NCI-H2081 treated with DMSO at 0.1 percent for 48 hours (cell line): ENCODE results near the gene MAML1.
"Not testable (repeated sequence)": the region's sequence is repeated elsewhere in the genome, so short reads cannot be mapped to it uniquely, and the experiment has no call there.

Experiments
- DNase-seq: peaks from one replicate; lab custom pipeline; 2025; lab: John Stamatoyannopoulos, UW

Gene MAML1

GRCh38 chr5:179769271-179769670, 36.6 kb downstream of the MAML1 start:
- DNase-seq, result no peak

DNA sequence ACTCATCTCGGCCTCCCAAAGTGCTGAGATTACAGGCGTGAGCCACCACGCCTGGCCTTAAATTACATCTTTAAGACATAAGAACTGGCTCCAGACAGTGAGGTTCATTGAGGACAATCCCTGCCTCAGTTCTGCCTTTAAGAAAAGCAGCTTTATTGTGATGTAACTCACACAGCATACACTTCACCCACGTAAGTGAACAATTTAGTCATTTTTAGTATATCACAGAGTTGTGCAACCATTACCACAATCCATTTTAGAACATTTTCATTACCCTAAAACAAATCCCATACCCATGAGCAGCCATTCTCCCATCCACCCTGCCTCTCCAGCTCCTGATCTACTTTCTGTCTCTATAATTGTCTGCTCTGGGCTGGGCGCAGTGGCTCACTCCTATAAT, 37.2 kb downstream of the MAML1 start:
- no peak for DNase-seq

DNA sequence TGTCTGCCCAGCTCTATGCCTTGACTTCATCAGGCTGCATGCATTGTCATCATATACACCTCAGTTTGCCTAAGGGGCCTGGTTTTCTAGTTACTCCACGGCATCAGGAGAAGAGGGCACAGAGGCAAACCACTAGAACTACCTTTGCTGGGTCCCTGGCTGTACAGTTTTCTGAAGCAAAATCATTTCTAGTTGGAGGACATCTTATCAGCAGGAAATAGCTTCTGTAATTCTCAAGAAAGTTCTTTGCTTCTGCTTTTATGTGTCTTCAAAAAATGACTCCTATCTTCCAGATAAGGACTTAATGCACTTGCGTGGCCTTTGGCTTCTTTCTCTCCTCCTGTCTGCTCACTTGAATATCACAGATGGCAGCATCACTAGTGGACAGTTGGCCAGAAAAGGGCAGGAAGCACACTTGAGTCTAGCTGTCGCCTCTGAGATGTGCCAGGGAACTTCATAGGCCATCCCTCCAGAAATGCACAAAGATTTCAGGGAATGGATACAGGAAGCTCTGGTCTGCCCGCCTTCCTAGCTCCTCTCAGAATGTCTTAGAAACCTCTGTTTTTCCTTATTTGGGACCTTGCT, 38.8 kb downstream of the MAML1 start:
- DNase-seq, result no peak

- DNase-seq, result no peak
Measured at GRCh38 chr5:179772351-179772750, 39.7 kb downstream of the MAML1 start.

DNA sequence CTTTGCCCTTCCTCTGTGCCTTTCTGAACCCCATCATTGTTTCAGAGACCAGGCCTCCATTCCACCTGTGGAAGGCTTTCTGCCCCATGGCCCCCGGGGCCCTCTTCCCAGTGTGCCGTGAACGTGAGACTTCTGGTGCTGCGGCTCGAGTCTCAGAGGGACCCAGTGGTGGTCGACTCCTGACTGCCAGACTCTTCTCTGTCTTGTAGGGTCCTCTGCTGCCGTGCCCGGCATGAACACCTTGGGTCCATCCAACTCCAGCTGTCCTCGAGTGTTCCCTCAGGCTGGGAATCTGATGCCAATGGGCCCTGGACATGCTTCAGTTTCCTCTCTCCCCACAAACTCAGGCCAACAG, 41.0 kb downstream of the MAML1 start:
- DNase-seq, result no peak

- no peak for DNase-seq
Measured at GRCh38 chr5:179774442-179774841, 41.8 kb downstream of the MAML1 start.

GRCh38 chr5:179776411-179776938, 43.9 kb downstream of the MAML1 start:
- DNase-seq, result no peak

GRCh38 chr5:179777456-179777855, 44.8 kb downstream of the MAML1 start:
- no peak for DNase-seq

DNA sequence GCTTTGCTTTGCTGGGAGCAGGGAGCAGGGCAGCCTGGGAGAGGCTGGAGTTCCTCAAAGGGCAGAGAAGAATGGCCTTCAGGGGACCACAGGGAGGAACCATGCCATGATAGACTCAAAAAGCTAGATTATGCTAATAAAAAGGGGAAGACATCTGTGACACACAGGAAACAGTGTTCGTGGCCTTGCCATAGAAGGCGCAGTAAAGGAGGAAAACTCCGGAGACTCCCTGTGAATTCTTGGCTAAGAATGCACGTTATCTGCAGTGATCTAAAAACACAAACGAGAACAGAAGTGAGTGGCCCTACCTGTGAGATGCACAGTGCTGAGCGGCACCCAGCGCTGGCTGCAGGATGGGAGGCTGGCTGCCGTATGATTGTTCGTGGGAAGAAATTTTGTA, 45.3 kb downstream of the MAML1 start:
- no peak for DNase-seq

GRCh38 chr5:179778591-179778990, 46.0 kb downstream of the MAML1 start:
- DNase-seq, result no peak

GRCh38 chr5:179779826-179780225, 47.2 kb downstream of the MAML1 start:
- no peak for DNase-seq

GRCh38 chr5:179780362-179780761, 47.7 kb downstream of the MAML1 start:
- DNase-seq, result no peak

GRCh38 chr5:179781846-179782245, 49.2 kb downstream of the MAML1 start:
- no peak for DNase-seq

DNA sequence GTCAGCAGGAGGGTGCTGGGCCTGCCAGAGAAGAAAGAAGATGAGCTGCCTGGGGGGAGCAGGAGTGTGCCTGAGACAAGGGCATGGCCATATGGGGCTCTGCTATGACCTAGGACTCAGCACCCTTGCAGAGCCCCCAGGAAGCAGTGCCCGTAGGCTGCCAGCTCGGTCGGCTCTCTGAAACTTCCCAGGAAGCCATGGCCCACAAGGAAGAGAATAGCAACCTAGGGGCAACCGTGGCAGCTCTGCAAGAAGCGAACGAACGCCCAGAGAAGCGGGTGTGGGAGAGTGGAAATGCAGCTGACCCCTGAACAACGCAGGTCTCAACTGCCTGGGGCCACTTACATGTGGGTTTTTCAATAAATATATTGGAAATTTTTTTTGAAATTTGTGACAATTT, 50.5 kb downstream of the MAML1 start:
- no peak for DNase-seq

GRCh38 chr5:179786861-179787260, 54.2 kb downstream of the MAML1 start:
- no peak for DNase-seq

DNA sequence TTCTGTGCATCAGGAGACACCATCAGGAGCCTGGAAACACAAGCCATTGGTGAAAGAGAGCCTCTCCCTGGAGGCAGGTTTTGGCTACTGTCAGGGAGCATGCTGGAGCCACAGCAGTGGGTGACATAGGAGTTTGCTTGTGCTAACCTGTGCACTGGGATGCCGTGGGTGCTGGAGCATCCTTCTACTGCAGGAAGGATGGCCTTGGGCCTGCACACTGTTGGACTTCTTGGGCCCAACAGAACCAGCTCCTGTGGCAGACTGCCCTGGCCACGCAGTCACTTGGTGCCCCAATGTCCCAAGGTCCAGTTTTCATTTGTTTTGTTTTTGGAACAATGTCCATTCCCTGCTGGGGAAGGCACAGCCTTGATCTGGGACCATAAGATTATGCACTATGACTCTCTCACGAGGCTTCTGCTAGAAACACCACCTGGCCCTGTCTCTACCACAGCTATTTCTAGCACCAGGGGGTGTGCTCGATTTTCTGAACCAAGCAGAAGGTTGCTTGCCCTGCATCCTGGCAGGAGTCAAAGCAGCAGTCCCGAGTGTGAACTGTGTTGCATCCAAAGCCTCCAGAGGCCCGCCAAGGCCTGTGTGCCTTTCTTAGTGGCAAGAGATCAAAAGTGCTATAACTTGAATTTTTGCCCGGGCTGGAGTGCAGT, 55.7 kb downstream of the MAML1 start:
- no peak for DNase-seq

DNA sequence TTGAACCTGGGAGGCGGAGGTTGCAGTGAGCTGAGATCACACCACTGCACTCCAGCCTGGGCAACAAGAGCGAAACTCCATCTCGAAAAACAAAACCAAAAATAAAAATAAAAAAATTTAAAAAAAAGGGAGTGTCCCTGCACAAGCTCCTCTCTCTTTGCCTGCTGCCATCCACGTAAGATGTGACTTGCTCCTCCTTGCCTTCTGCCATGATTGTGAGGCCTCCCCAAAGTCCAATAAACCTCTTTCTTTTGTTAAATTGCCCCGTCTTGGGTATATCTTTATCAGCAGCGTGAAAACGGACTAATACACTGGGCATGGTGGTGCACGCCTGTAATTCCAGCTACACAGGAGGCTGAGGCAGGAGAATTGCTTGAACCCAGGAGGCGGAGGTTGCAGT, 56.7 kb downstream of the MAML1 start:
- DNase-seq, result not testable (repeated sequence)

- no peak for DNase-seq
Measured at GRCh38 chr5:179791881-179792611, 59.4 kb downstream of the MAML1 start.

GRCh38 chr5:179792612-179793467, 60.2 kb downstream of the MAML1 start:
- no peak for DNase-seq

GRCh38 chr5:179793468-179794139, 61.0 kb downstream of the MAML1 start, which contains the start of gene LTC4S:
LTC4S (plus strand) TSS chr5:179793986; CDS start chr5:179794081, 95 bp downstream.
- DNase-seq, result no peak

- DNase-seq, result no peak
Measured at GRCh38 chr5:179794171-179794570, 61.5 kb downstream of the MAML1 start.

DNA sequence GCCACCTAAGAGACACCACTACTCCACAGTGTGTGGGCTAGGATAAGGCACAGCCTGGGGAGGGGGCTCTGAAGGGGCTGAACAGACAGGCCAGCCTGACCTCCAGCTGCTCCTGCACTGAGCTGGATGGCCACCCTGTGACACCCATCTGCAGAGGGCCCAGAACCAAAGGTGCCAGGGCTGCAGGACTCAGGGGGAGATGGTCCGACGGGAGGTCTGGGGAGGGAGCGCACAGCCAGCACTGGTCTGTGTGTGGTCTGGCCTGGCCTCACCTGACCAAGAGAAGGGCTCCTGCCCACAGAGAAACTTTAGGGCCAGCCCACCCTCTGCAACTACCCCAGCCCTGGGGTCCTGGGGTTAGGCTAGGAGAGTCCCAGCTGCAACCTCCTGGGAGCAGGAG, 62.0 kb downstream of the MAML1 start:
- no peak for DNase-seq
